ENCODE data around the gene GPATCH1. TPM values are rescaled to one million over a fixed set of nuclear protein-coding genes. Genes with fewer than 3 reads are reported as not detected.
"Not testable (repeated sequence)": the region's sequence is repeated elsewhere in the genome, so short reads cannot be mapped to it uniquely, and the experiment has no call there.

GPATCH1 gene
- 7.1 and 7.3 TPM in 2 replicates for total RNA-seq

DNA sequence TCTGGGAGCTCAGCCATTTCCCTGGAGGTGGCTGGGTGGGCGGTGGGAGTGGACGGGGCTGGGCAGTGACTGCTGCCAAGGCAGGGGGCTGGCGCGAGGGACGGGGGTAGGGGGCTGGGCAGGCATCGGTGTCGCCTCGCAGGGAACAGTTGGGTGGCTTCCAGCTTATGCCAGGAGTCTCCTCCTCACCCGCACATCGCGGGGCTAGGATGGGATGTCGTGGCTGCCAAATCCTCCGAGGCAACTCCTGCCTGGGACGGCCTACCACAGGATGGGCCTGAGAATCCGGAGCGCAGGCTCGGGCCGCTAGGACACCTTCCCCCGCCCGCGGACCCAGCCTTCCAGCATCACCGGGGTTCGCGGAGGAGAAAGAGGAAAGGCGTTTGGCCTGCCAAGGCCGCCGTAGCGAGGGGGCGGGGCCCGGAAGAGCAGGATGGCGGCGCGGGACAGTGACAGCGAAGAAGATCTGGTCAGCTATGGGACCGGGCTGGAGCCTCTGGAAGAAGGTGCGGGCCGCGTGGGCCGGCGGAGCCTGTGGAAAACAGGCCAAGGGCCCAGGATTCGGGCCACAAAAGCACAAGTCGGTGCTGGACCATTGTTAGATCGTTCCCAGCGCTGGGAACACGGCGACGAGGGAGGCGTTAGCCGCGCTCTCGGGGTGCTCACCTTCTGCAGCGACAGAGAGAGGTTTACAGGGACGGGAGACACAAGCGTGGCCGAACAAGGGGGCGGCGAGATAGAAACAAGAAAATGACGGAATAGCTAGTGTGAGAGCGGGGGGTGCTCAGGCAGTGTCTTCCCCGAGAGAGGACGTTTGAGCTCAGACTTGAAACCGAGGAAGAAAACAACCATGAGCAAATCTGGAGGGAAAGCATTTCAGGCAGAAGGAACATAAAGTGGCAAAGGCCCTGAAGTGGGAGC lies at the start of gene GPATCH1:
TSS of gene GPATCH1 (plus strand) at position 421 of the 921 bp plus-strand sequence. CDS start at position 434, 13 bp downstream.
- DNase-seq (ENCODE audit: low read depth, low spot score), result peak; percentile 46

GRCh38 chr19:33032218-33032781 lies 48.7 kb upstream of the GPATCH1 start:
- DNase-seq (ENCODE audit: low read depth, low spot score), result no peak

- DNase-seq (ENCODE audit: low read depth, low spot score), result no peak
Measured at GRCh38 chr19:33035461-33035860, 45.5 kb upstream of the GPATCH1 start.

DNA sequence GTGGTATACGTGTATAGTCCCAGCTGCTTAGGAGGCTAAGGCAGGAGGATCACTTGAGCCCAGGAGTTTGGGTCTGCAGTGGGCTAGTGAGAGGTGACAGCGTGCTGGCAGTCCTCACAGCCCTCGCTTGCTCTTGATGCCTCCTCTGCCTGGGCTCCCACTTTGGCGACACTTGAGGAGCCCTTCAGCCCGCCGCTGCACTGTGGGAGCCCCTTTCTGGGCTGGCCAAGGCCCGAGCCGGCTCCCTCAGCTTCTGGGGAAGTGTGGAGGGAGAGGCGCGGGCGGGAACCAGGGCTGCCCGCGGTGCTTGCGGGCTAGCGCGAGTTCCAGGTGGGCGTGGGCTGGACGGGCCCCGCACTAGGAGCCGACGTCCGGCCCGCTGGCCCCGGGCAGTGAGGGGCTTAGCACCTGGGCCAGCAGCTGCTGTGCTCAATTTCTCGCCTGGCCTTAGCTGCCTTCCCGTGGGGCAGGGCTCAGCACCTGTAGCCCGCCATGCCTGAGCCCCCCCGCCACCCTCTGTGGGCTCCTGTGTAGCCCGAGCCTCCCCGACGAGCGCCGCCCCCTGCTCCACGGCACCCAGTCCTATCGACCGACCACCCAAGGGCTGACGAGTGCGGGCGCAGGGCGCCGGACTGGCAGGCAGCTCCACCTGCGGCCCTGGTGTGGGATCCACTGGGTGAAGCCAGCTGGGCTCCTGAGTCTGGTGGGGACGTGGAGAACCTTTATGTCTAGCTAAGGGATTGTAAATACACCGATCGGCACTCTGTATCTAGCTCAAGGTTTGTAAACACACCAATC lies 44.4 kb upstream of the GPATCH1 start:
- not testable (repeated sequence) for DNase-seq (ENCODE audit: low read depth, low spot score)

DNA sequence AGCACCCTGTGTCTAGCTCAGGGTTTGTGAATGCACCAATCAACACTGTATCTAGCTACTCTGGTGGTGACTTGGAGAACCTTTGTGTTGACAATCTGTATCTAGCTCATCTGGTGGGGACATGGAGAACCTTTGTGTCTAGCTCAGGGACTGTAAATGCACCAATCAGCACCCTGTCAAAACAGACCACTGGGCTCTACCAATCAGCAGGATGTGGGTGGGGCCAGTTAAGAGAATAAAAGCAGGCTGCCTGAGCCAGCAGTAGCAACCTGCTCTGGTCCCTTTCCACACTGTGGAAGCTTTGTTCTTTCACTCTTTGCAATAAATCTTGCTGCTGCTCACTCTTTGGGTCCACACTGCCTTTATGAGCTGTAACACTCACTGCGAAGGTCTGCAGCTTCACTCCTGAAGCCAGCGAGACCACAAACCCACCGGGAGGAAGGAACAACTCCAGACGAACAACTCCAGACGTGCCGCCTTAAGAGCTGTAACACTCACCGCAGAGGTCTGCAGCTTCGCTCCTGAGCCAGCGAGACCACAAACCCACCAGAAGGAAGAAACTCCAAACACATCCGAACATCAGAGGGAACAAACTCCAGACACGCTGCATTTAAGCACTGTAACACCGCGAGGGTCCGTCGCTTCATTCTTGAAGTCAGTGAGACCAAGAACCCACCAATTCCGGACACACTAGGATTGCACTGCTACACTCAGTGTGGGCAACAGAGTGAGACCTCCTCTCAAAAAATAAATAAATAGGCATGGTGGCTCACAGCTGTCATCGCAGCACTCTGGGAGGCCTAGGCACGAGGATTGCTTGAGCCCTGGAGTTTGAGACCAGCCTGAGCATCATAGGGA lies 43.6 kb upstream of the GPATCH1 start:
- not testable (repeated sequence) for DNase-seq (ENCODE audit: low read depth, low spot score)

GRCh38 chr19:33039108-33039599 lies 41.8 kb upstream of the GPATCH1 start:
- DNase-seq (ENCODE audit: low read depth, low spot score), result no peak

- no peak for DNase-seq (ENCODE audit: low read depth, low spot score)
Measured at GRCh38 chr19:33039815-33040214, 41.2 kb upstream of the GPATCH1 start.

GRCh38 chr19:33040994-33041827 lies 39.8 kb upstream of the GPATCH1 start:
- DNase-seq (ENCODE audit: low read depth, low spot score), result no peak

- not testable (repeated sequence) for DNase-seq (ENCODE audit: low read depth, low spot score)
Measured at GRCh38 chr19:33041828-33042160, 39.2 kb upstream of the GPATCH1 start.

GRCh38 chr19:33047422-33047821 lies 33.6 kb upstream of the GPATCH1 start:
- DNase-seq (ENCODE audit: low read depth, low spot score), result no peak

DNA sequence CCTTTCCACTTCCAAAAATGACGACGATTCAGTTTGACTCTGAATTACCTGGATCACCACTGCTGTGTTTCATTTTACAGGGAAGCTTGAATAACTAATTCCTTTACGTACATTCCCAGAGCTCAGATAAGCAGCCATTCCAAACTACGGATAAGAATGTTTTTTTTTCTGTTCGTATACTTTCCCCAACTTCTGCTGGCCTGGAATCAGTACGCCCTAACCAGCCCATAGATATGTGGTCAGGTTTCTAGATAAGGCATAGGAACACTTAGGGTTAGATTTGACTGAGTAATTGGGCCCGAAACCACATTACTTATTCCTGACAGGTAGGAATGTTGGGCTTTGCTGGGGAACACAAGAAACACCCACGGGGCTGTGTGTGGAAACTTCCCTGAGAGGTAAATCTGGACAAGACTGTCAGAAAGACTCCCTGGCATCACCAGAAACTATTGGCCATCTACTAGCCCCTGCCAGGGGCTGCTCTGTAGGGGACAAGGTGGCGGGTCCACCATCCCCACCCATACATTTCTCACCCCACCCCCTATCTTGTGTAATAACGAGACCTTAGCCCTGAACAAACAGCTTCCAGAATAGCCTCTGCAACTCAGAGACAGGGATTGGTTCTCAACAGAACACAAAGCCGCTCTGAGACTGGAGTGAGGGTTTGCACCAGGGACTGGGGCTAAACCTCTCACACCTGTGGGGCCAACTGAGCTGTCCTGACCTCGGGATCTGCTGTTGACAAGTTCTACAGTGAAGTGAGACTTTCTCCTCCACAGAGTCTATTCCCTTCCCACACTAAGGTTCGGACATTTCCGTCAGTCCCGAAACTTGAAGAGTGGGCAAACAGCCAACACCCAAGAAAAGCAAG lies 31.9 kb upstream of the GPATCH1 start:
- DNase-seq (ENCODE audit: low read depth, low spot score), result no peak

GRCh38 chr19:33050110-33050509 lies 30.9 kb upstream of the GPATCH1 start:
- no peak for DNase-seq (ENCODE audit: low read depth, low spot score)

- DNase-seq (ENCODE audit: low read depth, low spot score), result no peak
Measured at GRCh38 chr19:33052352-33052972, 28.5 kb upstream of the GPATCH1 start.

GRCh38 chr19:33054623-33055022 lies 26.4 kb upstream of the GPATCH1 start:
- no peak for DNase-seq (ENCODE audit: low read depth, low spot score)

- no peak for DNase-seq (ENCODE audit: low read depth, low spot score)
Measured at GRCh38 chr19:33055718-33056117, 25.3 kb upstream of the GPATCH1 start.

GRCh38 chr19:33060586-33060985 lies 20.4 kb upstream of the GPATCH1 start:
- DNase-seq (ENCODE audit: low read depth, low spot score), result no peak

DNA sequence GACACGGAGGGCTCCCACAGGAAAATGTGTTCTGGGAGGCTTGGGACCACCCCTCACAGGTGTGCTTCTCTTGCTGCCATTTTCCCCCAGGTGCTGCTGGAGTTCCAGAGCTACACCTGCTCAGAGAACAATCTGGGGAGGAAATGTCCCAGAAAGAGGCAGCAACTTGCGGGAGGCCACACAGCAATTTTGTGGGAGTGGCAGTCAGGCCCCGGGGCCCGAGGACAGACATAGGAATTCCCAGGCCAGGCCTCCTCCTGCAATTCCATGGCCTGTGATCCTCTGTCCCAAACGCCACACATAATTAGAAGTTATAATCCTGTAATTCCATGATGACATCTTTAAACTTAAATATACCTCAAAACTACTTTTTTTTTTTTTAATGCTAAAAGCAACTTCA lies 18.1 kb upstream of the GPATCH1 start:
- DNase-seq (ENCODE audit: low read depth, low spot score), result no peak

DNA sequence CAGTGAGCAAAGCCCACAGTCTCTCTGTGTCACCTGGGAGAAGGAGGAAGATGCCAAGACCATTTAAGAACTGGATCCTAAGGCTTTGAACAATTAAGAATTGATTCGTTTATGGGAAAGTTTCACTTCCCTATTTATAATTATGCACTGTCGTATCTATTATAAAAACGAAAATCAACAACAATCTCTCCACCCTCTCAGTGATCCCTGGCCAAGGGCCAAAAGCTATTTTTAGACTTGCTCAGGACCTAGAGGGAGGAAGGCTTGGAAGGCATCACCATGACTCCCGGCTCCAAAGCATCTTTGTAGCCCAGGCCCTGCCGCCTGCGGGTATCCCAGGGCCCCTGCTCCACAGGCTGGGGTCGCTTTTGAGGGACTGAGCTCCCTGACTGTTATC lies 17.6 kb upstream of the GPATCH1 start:
- DNase-seq (ENCODE audit: low read depth, low spot score), result no peak

Measured in pulmonary artery endothelial cell (primary cell).